HepG2 (cell line): ENCODE measurements around the gene NOSTRIN. TPM values are rescaled to one million over a fixed set of nuclear protein-coding genes. Genes with fewer than 3 reads are reported as not detected.

Experiments
- ATAC-seq: fragments of 200-7000 bp; cut with Tn5 transposase; 3 replicates; pipeline ENCODE4 v1.9.1; 2020; ENCODE audit warnings: mild to moderate bottlenecking, moderate library complexity
- BruUV-seq: library from RNA; stranded (reverse); fragments of 400-500 nt; replicated peaks from 2 replicates; lab custom pipeline; 2021; lab: Mats Ljungman, UMichigan
- CTCF ChIA-PET: fragments of 300-600 bp; formaldehyde crosslinking; extraction: SDS; loops from one replicate; lab custom pipeline; 2021; ENCODE audit warnings: low total read pairs, inconsistent platforms, low intra/inter-chr PET ratio; lab: Yijun Ruan, JAX
- POLR2A ChIA-PET: fragments of 350-600 bp; sonication (Branson Sonifier 250); formaldehyde crosslinking; loops from one replicate; lab custom pipeline; 2020; ENCODE audit warnings: antibody characterized with exemption, inconsistent platforms; lab: Yijun Ruan, JAX
- DNase-seq: peaks from one replicate; pipeline ENCODE4 v3.0.0-alpha.2; 2015; ENCODE audit warnings: low spot score
- FAIRE-seq: peaks from 3 replicates; lab custom pipeline; 2011; peaks lifted over from hg19 to GRCh38; lab: Jason Lieb, UNC
- H2AFZ ChIP-seq: one replicate; pipeline ENCODE4 v1.6.1; 2011; ENCODE audit warnings: low read length, inconsistent platforms
- H3K27ac ChIP-seq: fragments of 300-600 bp; 3 replicates; pipeline ENCODE4 v1.8.0; 2011; ENCODE audit warnings: mixed run types, mild to moderate bottlenecking, mixed read lengths, low read length, inconsistent platforms; ENCODE audit not compliant: insufficient read depth; ENCODE audit errors: extremely low read length
- H3K27me3 ChIP-seq, 2 experiments: fragments of 200-600 bp in 1 of 2; 2 replicates in 1 of 2; 3 replicates in 1 of 2; pipeline versions ENCODE4 v1.6.0 to v1.8.0; 2011; ENCODE audit warnings: low read length in 2 of 2, mild to moderate bottlenecking in 2 of 2, moderate library complexity in 2 of 2, inconsistent platforms in 1 of 2; ENCODE audit not compliant: insufficient read depth in 2 of 2, control insufficient read depth in 1 of 2
- H3K36me3 ChIP-seq, 2 experiments: fragments of 200-600 bp in 1 of 2; replicated peaks in 1 of 2; 2 replicates in 1 of 2; 3 replicates in 1 of 2; pipeline versions ENCODE4 v1.5.1 to v1.8.0; 2011; ENCODE audit warnings: low read length in 2 of 2, inconsistent platforms in 1 of 2; ENCODE audit not compliant: insufficient read depth in 2 of 2, control insufficient read depth in 1 of 2
- H3K4me1 ChIP-seq: 2 replicates; pipeline ENCODE4 v1.5.1; 2012; ENCODE audit warnings: low read length, inconsistent platforms; ENCODE audit not compliant: insufficient read depth
- H3K4me2 ChIP-seq: 2 replicates; pipeline ENCODE4 v1.6.0; 2011; ENCODE audit warnings: low read depth, low read length, inconsistent platforms
- H3K4me3 ChIP-seq, 3 experiments: fragments of 200-600 bp in 1 of 3; sonication (generic), shearing (Covaris generic) in 1 of 3; replicated peaks in 1 of 3; 2 replicates each; pipeline ENCODE4 v1.5.1; 2011 to 2016; ENCODE audit warnings: low read length in 3 of 3, inconsistent platforms in 2 of 3, low read depth in 2 of 3, mild to moderate bottlenecking in 2 of 3, control low read depth in 1 of 3, mixed read lengths in 1 of 3; ENCODE audit not compliant: insufficient read depth in 1 of 3
- H3K79me2 ChIP-seq: one replicate; pipeline ENCODE4 v1.6.1; 2011; ENCODE audit warnings: low read length, inconsistent platforms; ENCODE audit not compliant: insufficient read depth
- H3K9ac ChIP-seq: 2 replicates; pipeline ENCODE4 v1.6.0; 2011; ENCODE audit warnings: mild to moderate bottlenecking, low read depth, low read length, inconsistent platforms; ENCODE audit not compliant: insufficient read depth
- H3K9me3 ChIP-seq: 2 replicates; pipeline ENCODE4 v1.5.1; 2012; ENCODE audit warnings: mild to moderate bottlenecking, low read length
- H4K20me1 ChIP-seq: 2 replicates; pipeline ENCODE4 v1.6.0; 2011; ENCODE audit warnings: inconsistent platforms, mild to moderate bottlenecking, low read length, moderate library complexity; ENCODE audit not compliant: insufficient read depth
- CHD2 ChIP-seq: IDR thresholded peaks from 2 replicates; pipeline ENCODE4 v1.6.1; 2011; ENCODE audit warnings: low read depth, low read length, improper control_type of control experiment
- FOXK1 ChIP-seq: sonication (generic); formaldehyde crosslinking; IDR thresholded peaks from 2 replicates; pipeline ENCODE4 v1.4.0; 2020; ENCODE audit warnings: low read depth, missing genetic modification reagents, borderline replicate concordance
- NR0B2 ChIP-seq: sonication (generic); formaldehyde crosslinking; IDR thresholded peaks from 2 replicates; pipeline ENCODE4 v1.4.0; 2020; ENCODE audit warnings: mild to moderate bottlenecking, missing genetic modification reagents
- RFX5 ChIP-seq: IDR thresholded peaks from 2 replicates; pipeline ENCODE4 v1.6.1; 2011; ENCODE audit warnings: low read depth, low read length, improper control_type of control experiment
- TAF1 ChIP-seq: sonication (generic); formaldehyde crosslinking; IDR thresholded peaks from 2 replicates; pipeline ENCODE4 v1.4.0; 2020; ENCODE audit warnings: missing genetic modification reagents
- TEF ChIP-seq: sonication (generic); formaldehyde crosslinking; IDR thresholded peaks from 2 replicates; pipeline ENCODE4 v1.5.0; 2020; ENCODE audit warnings: missing genetic modification reagents
- ZFP36 ChIP-seq: fragments of 150-350 bp; IDR thresholded peaks from 2 replicates; pipeline ENCODE4 v1.6.1; 2018; ENCODE audit warnings: borderline replicate concordance, low read length, low read depth; ENCODE audit not compliant: partially characterized antibody
- ZFY ChIP-seq: sonication (generic); formaldehyde crosslinking; IDR thresholded peaks from 2 replicates; pipeline ENCODE4 v1.4.0; 2020; ENCODE audit warnings: missing genetic modification reagents
- ZKSCAN8 ChIP-seq: IDR thresholded peaks from 2 replicates; pipeline ENCODE4 v1.6.1; 2016; ENCODE audit warnings: borderline replicate concordance, missing genetic modification reagents, missing compliant biosample characterization
- ZNF207 ChIP-seq: fragments of 450-650 bp; IDR thresholded peaks from 2 replicates; pipeline ENCODE4 v1.6.1; 2016; ENCODE audit warnings: antibody characterized with exemption, borderline replicate concordance
- ZNF260 ChIP-seq: sonication (generic); formaldehyde crosslinking; IDR thresholded peaks from 2 replicates; pipeline ENCODE4 v1.4.0; 2020; ENCODE audit warnings: missing genetic modification reagents, low read depth, mild to moderate bottlenecking, borderline replicate concordance
- WGBS: methylation state at CpG from one replicate; pipeline ENCODE4 v1.1.6; 2017; ENCODE audit warnings: low lambda C conversion rate; 5-methylcytosine and 5-hydroxymethylcytosine counted together
- in situ Hi-C: cut with HindIII; loops from 2 replicates; pipeline ENCODE4 v1.10.0; 2017; ENCODE audit warnings: low pct_unique_long_range_greater_than_20kb; ENCODE audit not compliant: extremely low pct_ligation_motif_present
- intact Hi-C: fragments of 100-400 bp; cut with micrococcal nuclease; formaldehyde crosslinking; loops from one replicate; pipeline ENCODE4 v1.10.0; 2022; ENCODE audit not compliant: unreplicated experiment
- polyA plus RNA-seq, 8 experiments: library from polyadenylated mRNA; depleted of rRNA in 3 of 8; stranded (reverse) in 7 of 8; unstranded in 1 of 8; fragments of >200 nt; fragmentation: Illumina TruSeq in 4 of 8; extraction: Trizol in 4 of 8; gene quantifications; 2 replicates each; pipeline versions ENCODE4 v1.2.1 to v1.2.3, GENCODE V29; 2011 to 2016; ENCODE audit warnings: low read depth in 4 of 8, missing spikeins in 1 of 8, mixed read lengths in 1 of 8; ENCODE audit not compliant: insufficient read depth in 1 of 8
- total RNA-seq, 5 experiments: library from RNA; depleted of rRNA; stranded (reverse); fragments of >200 nt; fragmentation: Illumina TruSeq; extraction: Trizol; gene quantifications; 2 replicates each; pipeline ENCODE4 v1.2.3, GENCODE V29; 2016; ENCODE audit warnings: low read depth in 1 of 5

Gene NOSTRIN
- total and polyA plus RNA-seq, 2 of the 13 experiments (the other 11 are each of a cell fraction or from before 2014, with no cell fraction given), result 0.22 TPM

- no peak for FAIRE-seq
- BruUV-seq, result no TSS peak
- no peak overlapping the region for H2AFZ ChIP-seq
- no peaks in the 10 kb centered on the region for H3K9me3 ChIP-seq
- TF ChIP-seq NR0B2 (no peak), ZFP36 (no peak), FOXK1 (CRISPR knock-in tag) (no peak), TEF (CRISPR knock-in tag) (no peak), CHD2 (no peak), ZKSCAN8 (CRISPR knock-in tag) (no peak), ZFY (CRISPR knock-in tag) (no peak), RFX5 (no peak)
- POLR2A ChIA-PET, result no interaction called here
- H3K36me3 ChIP-seq, result no peaks in the 10 kb centered on the region
- no peaks in the 10 kb centered on the region for H3K4me1 ChIP-seq
- CTCF ChIA-PET, result no interaction called here
- no peaks in the 10 kb centered on the region for H4K20me1 ChIP-seq
- H3K79me2 ChIP-seq, result no peaks in the 10 kb centered on the region
- no peak for ATAC-seq
- peaks cover 0 to 5% of the 10 kb centered on the region in 2 experiments; a peak in 2 of 5 replicates for H3K27me3 ChIP-seq
- DNase-seq, result no peak
- WGBS, result 50% methylated on average over 4 of the region's 4 CpGs
- H3K4me2 ChIP-seq, result no peak overlapping the region
- no peak overlapping the region for H3K27ac ChIP-seq
- in situ Hi-C loops, result no loop called here
- intact Hi-C loops, result no loop called here
- no peak overlapping the region for H3K4me3 ChIP-seq
- H3K9ac ChIP-seq, result no peak overlapping the region
Measured at GRCh38 chr2:168896783-168897182, 94.3 kb downstream of the NOSTRIN start.

- H2AFZ ChIP-seq, result no peak overlapping the region
- DNase-seq (no peak), ATAC-seq (no peak), FAIRE-seq (no peak)
- H3K27me3 ChIP-seq, result peaks cover 0 to 5% of the 10 kb centered on the region in 2 experiments; a peak in 2 of 5 replicates
- no peak overlapping the region for H3K9ac ChIP-seq
- ChIA-PET POLR2A (no interaction called here), CTCF (no interaction called here)
- TF ChIP-seq ZNF207 (no peak), TAF1 (CRISPR knock-in tag) (no peak), ZNF260 (CRISPR knock-in tag) (no peak)
- H3K4me2 ChIP-seq, result no peak overlapping the region
- 2% methylated on average over 1 of the region's 1 CpG for WGBS
- intact Hi-C loops, result no loop called here
- H3K36me3 ChIP-seq, result no peaks in the 10 kb centered on the region
- H3K79me2 ChIP-seq, result no peaks in the 10 kb centered on the region
- H3K9me3 ChIP-seq, result no peaks in the 10 kb centered on the region
- no TSS peak for BruUV-seq
- in situ Hi-C loops, result no loop called here
- H3K27ac ChIP-seq, result no peak overlapping the region
- H3K4me3 ChIP-seq, result no peak overlapping the region
- H3K4me1 ChIP-seq, result no peaks in the 10 kb centered on the region
- H4K20me1 ChIP-seq, result no peaks in the 10 kb centered on the region
Measured at GRCh38 chr2:168897449-168897848, 95.0 kb downstream of the NOSTRIN start.
